ENCODE results near the gene GSK3A. TPM values are rescaled to one million over a fixed set of nuclear protein-coding genes. Genes with fewer than 3 reads are reported as not detected.

GSK3A gene
- total RNA-seq, 1 experiment from 2014 or later, result 46.0 TPM

- DNase-seq (ENCODE audit: low read depth, low spot score) (no peak), ATAC-seq (no peak)
- intact Hi-C loops (cut with micrococcal nuclease; ENCODE audit: unreplicated experiment) (no loop called here), in situ Hi-C loops (cut with HindIII; ENCODE audit: low pct_unique_long_range_greater_than_20kb, low sequenced_read_pairs) (no loop called here)
- Histone ChIP-seq H3K27me3 (ENCODE audit: control insufficient read depth, insufficient read depth, low read length) (no peaks in the 10 kb centered on the region), H3K36me3 (ENCODE audit: control insufficient read depth, insufficient read depth, low read length) (0 out of 2 replicates have a peak, but pooled peaks cover 2% of the 10 kb centered on the region), H3K4me1 (ENCODE audit: control insufficient read depth, insufficient read depth, low read length) (peaks cover 8% of the 10 kb centered on the region; the same call in 1 of the 2 replicates), H3K4me3 (ENCODE audit: low read depth in 2 of 2, low read length in 2 of 2) (no peak overlapping the region), H3K27ac (ENCODE audit: low read length) (no peak overlapping the region), H3K9me3 (ENCODE audit: control insufficient read depth, insufficient read depth, low read depth, low read length) (no peaks in the 10 kb centered on the region)
- TF ChIP-seq, protein P1, sequence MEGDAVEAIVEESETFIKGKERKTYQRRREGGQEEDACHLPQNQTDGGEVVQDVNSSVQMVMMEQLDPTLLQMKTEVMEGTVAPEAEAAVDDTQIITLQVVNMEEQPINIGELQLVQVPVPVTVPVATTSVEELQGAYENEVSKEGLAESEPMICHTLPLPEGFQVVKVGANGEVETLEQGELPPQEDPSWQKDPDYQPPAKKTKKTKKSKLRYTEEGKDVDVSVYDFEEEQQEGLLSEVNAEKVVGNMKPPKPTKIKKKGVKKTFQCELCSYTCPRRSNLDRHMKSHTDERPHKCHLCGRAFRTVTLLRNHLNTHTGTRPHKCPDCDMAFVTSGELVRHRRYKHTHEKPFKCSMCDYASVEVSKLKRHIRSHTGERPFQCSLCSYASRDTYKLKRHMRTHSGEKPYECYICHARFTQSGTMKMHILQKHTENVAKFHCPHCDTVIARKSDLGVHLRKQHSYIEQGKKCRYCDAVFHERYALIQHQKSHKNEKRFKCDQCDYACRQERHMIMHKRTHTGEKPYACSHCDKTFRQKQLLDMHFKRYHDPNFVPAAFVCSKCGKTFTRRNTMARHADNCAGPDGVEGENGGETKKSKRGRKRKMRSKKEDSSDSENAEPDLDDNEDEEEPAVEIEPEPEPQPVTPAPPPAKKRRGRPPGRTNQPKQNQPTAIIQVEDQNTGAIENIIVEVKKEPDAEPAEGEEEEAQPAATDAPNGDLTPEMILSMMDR (IDR thresholded peaks at IDR 0.05), result no peak
- TF ChIP-seq REST (IDR thresholded peaks at IDR 0.05; ENCODE audit: insufficient read depth in 1 of 2, low read depth in 2 of 2, low read length in 1 of 2) (no peak), POLR2AphosphoS5 (IDR thresholded peaks at IDR 0.05; ENCODE audit: low read depth, low read length) (no peak), SIN3A (IDR thresholded peaks at IDR 0.05; ENCODE audit: borderline replicate concordance, insufficient read depth, low read depth, low read length) (no peak), TCF7L2 (IDR thresholded peaks at IDR 0.05; ENCODE audit: low read depth, low read length) (no peak)
- POLR2A ChIA-PET, result no interaction called here
- CTCF ChIA-PET, result interaction anchor here (0.9 kb wide), 1 partner anchor 18 kb away, joined by 3 read pairs; no protein-coding TSS in a partner anchor
- no TSS peak for BruUV-seq (replicated peaks)
Observed at GRCh38 chr19:42226886-42227285, 15.5 kb downstream of the GSK3A start.

DNA sequence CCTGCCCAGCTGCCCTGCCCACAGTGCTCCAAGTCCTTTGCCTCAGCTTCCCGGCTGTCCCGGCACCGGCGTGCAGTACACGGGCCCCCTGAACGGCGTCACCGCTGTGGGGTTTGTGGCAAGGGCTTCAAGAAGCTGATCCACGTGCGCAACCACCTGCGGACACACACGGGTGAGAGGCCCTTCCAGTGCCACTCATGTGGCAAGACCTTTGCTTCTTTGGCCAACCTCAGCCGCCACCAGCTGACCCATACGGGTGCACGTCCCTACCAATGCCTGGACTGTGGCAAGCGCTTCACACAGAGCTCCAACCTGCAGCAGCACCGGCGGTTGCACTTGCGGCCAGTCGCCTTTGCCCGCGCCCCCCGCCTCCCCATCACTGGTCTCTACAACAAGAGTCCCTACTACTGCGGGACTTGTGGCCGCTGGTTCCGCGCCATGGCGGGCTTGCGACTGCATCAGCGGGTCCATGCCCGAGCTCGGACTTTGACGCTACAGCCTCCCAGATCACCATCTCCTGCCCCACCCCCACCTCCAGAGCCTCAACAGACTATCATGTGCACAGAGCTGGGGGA lies 16.6 kb downstream of the GSK3A start:
- TF ChIP-seq TCF7L2 (IDR thresholded peaks at IDR 0.05; ENCODE audit: low read depth, low read length) (no peak), POLR2AphosphoS5 (IDR thresholded peaks at IDR 0.05; ENCODE audit: low read depth, low read length) (no peak), REST (IDR thresholded peaks at IDR 0.05; ENCODE audit: insufficient read depth in 1 of 2, low read depth in 2 of 2, low read length in 1 of 2) (no peak), SIN3A (IDR thresholded peaks at IDR 0.05; ENCODE audit: borderline replicate concordance, insufficient read depth, low read depth, low read length) (no peak)
- TF ChIP-seq, protein P1 (IDR thresholded peaks at IDR 0.05), result no peak
- in situ Hi-C loops (cut with HindIII; ENCODE audit: low pct_unique_long_range_greater_than_20kb, low sequenced_read_pairs) (no loop called here), intact Hi-C loops (cut with micrococcal nuclease; ENCODE audit: unreplicated experiment) (no loop called here)
- POLR2A ChIA-PET, result no interaction called here
- no peak overlapping the region for H3K27ac ChIP-seq (ENCODE audit: low read length)
- H3K27me3 ChIP-seq (ENCODE audit: control insufficient read depth, insufficient read depth, low read length), result no peaks in the 10 kb centered on the region
- no peak for ATAC-seq
- H3K4me3 ChIP-seq (ENCODE audit: low read depth in 2 of 2, low read length in 2 of 2), result no peak overlapping the region
- DNase-seq (ENCODE audit: low read depth, low spot score), result no peak
- BruUV-seq (replicated peaks), result no TSS peak
- CTCF ChIA-PET, result no interaction called here
- peaks cover 2% of the 10 kb centered on the region; the same call in 1 of the 2 replicates for H3K36me3 ChIP-seq (ENCODE audit: control insufficient read depth, insufficient read depth, low read length)
- peaks cover 8% of the 10 kb centered on the region; the same call in 1 of the 2 replicates for H3K4me1 ChIP-seq (ENCODE audit: control insufficient read depth, insufficient read depth, low read length)
- no peaks in the 10 kb centered on the region for H3K9me3 ChIP-seq (ENCODE audit: control insufficient read depth, insufficient read depth, low read depth, low read length)

Data from Panc1 (cell line).